Activated naive CD8-positive, alpha-beta T cell treated with anti-CD3 and anti-CD28 coated beads, Interleukin-2, amount 10 ng/mL, durations not matched to agents 7 days and 5 days (primary cell): ENCODE results near the gene CEBPB. TPM values are rescaled to one million over a fixed set of nuclear protein-coding genes. Genes with fewer than 3 reads are reported as not detected.
A peak's percentile ranks its signal among the peaks of the same experiment; 100 is the strongest.
"Not testable (repeated sequence)": the region's sequence is repeated elsewhere in the genome, so short reads cannot be mapped to it uniquely, and the experiment has no call there.

Experiments
- ATAC-seq: fragments of 150-1000 bp; cut with Tn5 transposase; one replicate; pipeline ENCODE4 v1.10.0; 2021; ENCODE audit warnings: low read depth, moderate library complexity
- POLR2A ChIA-PET: fragments of 350-600 bp; sonication (Branson Sonifier 250); formaldehyde crosslinking; loops from one replicate; lab custom pipeline; 2021; ENCODE audit warnings: antibody characterized with exemption; lab: Charles Lee
- DNase-seq: peaks from one replicate; pipeline ENCODE4 v3.0.0; 2021
- H3K27ac Mint-ChIP-seq: one replicate; pipeline ENCODE4 v1.8.0; 2022; ENCODE audit warnings: mild to moderate bottlenecking, mixed read lengths
- H3K27me3 Mint-ChIP-seq: one replicate; pipeline ENCODE4 v1.8.0; 2022; ENCODE audit warnings: mild to moderate bottlenecking, moderate library complexity, mixed read lengths
- H3K36me3 Mint-ChIP-seq: one replicate; pipeline ENCODE4 v1.8.0; 2021; ENCODE audit warnings: mild to moderate bottlenecking, mixed read lengths
- H3K4me1 Mint-ChIP-seq: one replicate; pipeline ENCODE4 v1.8.0; 2021; ENCODE audit warnings: mixed read lengths
- H3K4me3 Mint-ChIP-seq: one replicate; pipeline ENCODE4 v1.8.0; 2022; ENCODE audit warnings: mild to moderate bottlenecking, moderate library complexity, mixed read lengths
- H3K9me3 Mint-ChIP-seq: one replicate; pipeline ENCODE4 v1.8.0; 2021; ENCODE audit warnings: mixed read lengths
- total RNA-seq, 2 experiments: library from RNA; stranded (reverse); gene quantifications; one replicate each; pipeline ENCODE4 v1.2.3, GENCODE V29; 2021

CEBPB gene
- total RNA-seq, 2 experiments from 2014 or later, result 38.3 to 38.7 TPM

DNA sequence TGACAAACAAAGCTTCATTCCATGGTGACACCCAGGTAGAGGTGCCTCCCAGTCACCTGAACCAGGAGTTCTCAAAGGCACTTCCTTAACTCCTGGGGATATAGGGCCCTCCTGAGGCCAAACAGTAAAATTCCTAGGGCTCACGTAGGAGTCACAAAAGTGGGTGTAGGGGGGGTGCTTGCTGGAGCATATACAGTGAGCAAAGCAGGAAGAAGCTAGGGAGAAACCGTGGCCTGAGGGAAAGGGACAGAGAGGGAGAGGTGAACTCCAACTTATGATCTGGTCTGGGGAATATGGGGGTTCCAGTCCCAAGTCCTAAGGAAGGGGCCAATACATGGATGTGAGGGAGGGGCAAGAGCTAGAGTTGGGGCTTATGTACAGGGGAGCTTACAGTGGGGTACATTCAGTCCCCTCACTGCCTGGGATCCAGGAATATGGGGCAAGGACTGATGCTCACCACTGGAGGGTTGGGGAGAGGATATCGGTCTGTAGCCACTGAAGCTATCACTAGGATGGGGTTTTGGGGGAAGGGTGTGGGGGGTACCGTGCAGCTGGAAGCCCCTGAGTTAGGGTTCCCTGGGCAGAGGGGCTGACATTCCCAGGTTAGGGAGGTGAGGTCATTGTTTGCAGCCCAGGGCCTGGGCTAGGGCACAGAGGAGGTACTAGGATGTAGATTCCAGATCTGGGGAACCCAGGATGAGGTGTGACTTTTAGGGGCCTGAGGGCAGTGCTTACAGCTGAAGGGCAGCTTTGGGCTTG lies 38.1 kb upstream of the CEBPB start:
- peaks cover 44% of the 10 kb centered on the region for H3K4me1 Mint-ChIP-seq
- DNase-seq, result no peak
- peak overlapping the region; percentile 92 for H3K4me3 Mint-ChIP-seq
- no peaks in the 10 kb centered on the region for H3K9me3 Mint-ChIP-seq
- H3K27me3 Mint-ChIP-seq, result peaks cover 4% of the 10 kb centered on the region
- POLR2A ChIA-PET, result interaction anchor here (1.0 to 3.1 kb wide), 12 partner anchors 9 to 53 kb away, joined by 3 to 42 read pairs (median 6); partner anchors contain the start of gene UBE2V1
- peaks cover 11% of the 10 kb centered on the region for H3K36me3 Mint-ChIP-seq
- H3K27ac Mint-ChIP-seq, result peak overlapping the region; percentile 89
- ATAC-seq, result no peak

DNA sequence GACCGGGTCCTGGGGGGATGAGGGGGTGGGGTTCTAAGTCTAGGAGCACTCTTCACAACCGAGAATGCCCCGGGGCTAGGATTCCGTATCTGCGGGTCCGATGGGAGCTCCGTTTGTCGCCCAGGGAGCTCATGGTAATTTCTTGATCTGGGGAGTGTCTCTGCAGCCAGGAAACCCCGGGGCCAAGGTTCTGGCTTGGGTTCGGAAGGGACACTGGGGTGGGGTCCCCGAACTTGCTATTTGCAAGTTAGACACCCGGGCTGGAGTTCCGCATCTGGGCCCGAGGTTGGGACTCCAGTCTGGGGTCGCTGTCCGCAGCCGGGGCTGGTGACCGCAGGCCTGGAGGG lies 37.5 kb upstream of the CEBPB start:
- Mint-ChIP-seq H3K36me3 (peaks cover 10% of the 10 kb centered on the region), H3K27me3 (peaks cover 5% of the 10 kb centered on the region), H3K4me3 (peak overlapping the region; percentile 92), H3K4me1 (peaks cover 39% of the 10 kb centered on the region), H3K27ac (peak overlapping the region; percentile 89), H3K9me3 (no peaks in the 10 kb centered on the region)
- POLR2A ChIA-PET, result interaction anchor here (0.5 to 3.1 kb wide), 18 partner anchors 9 to 937 kb away, joined by 3 to 42 read pairs (median 5); partner anchors contain the start of gene UBE2V1
- DNase-seq, result no peak
- ATAC-seq, result peak; percentile 2

DNA sequence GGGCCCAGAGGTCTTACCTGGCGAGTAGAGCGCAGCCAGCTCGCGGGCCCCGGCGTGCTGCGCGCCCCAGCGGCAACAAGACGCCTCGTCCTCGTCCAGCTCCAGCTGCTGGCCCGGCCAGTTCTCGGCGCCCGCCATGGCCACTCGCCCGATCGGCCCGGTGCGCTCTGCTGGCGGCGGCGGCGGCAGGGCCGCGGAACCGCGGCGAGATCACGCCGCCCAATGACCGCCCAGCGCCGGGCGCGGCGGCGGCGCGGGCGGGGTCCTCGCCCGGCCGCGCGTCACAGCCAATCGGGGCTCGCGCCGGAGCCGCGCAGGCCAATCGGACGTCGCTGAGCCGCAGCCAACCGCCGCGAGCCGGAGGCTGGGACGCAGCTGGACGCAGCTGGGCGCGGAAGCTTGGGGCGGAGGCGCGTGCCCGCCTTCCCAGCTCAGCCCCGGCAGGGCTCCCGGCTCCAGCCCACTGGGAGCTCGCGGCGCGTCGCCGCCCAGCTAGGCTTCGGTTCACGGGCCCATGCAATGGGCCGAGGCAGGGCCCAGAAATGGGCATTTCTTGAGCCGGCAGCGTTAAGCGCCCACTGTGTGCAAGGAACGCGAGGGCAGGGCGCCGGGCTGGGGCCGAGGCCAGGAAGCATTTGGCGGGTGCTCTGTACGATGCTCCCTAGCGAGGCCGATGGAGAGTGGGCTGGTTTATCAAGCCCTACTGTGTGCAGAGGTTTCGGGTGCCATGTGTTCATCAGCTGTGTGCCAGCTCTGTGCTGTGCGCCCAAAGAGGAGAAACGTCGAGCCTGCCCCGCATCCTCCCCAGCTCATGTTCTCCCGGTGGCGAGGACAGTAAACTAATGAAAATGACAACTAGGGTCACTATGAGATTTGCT lies 36.9 kb upstream of the CEBPB start, which contains the start of gene PEDS1:
PEDS1 (minus strand) TSS at position 224 of the 878 bp plus-strand sequence; CDS start at position 138, 86 bp downstream.
- H3K4me1 Mint-ChIP-seq, result peaks cover 36% of the 10 kb centered on the region
- no peaks in the 10 kb centered on the region for H3K9me3 Mint-ChIP-seq
- peak; percentile 90 for DNase-seq
- peaks cover 7% of the 10 kb centered on the region for H3K36me3 Mint-ChIP-seq
- peak within 1 kb of the TSS; percentile 89 for H3K27ac Mint-ChIP-seq
- H3K27me3 Mint-ChIP-seq, result peaks cover 5% of the 10 kb centered on the region
- POLR2A ChIA-PET, result interaction anchor here (0.5 to 3.1 kb wide), 19 partner anchors 10 to 938 kb away, joined by 3 to 42 read pairs (median 5); partner anchors contain the start of genes PTPN1 and UBE2V1
- peak within 1 kb of the TSS; percentile 92 for H3K4me3 Mint-ChIP-seq
- ATAC-seq, result peak; percentile 98

DNA sequence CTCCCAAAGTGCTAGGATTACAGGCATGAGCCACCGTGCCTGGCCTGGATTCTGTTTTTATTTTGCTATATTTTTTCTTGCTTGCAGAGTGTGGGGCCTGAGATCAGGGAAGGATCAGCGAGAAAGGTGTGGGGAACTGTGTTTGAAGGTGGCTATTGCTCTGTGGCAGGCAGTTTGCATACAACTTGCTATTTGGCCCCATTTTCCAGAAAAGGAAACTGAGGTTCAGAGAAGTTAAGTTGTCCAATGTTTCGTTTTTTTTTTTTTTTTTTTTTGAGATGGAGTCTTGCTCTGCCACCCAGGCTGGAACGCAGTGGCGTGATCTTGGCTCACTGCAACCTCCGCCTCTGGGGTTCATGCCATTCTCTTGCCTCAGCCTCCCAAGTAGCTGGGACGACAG lies 29.1 kb upstream of the CEBPB start:
- H3K27me3 Mint-ChIP-seq, H3K4me1 Mint-ChIP-seq, H3K36me3 Mint-ChIP-seq, H3K4me3 Mint-ChIP-seq, H3K9me3 Mint-ChIP-seq, H3K27ac Mint-ChIP-seq, POLR2A ChIA-PET, ATAC-seq, DNase-seq: not testable (repeated sequence)

DNA sequence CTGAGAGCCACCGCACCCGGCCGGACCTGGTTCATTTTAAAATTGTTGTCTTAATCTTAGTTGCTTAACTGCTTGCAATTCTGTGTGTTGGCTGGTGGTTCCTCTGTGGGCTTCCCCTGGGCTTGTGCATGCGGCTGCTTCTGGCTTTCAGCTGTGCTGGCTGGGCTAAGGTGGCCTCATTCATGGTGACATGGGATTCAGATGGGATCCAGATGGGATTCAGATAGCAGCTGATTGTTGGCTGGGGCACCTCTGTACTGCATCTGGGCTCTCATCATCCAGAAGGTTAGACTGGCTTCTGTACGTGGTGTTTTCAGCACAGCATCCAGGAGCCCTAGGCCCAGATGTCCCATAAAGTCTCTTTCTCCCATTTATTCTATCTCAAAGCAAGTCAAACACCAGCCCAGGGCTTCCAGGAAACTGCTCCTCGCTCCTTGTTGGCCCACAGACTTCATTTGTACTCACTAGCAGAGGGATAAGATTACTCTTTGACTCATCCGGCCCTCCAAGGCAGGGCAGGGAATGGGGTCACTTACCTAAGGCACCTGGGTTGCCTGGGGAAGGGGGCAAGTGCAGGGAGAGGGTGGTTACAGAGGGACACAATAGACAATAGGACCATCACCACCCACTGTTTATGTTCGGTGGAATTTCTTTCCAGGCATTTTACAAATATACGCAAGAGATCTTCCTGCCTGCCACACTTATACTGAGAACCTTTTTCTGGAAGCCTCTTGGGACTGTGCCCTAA lies 26.9 kb upstream of the CEBPB start:
- H3K27me3 Mint-ChIP-seq, result peaks cover 4% of the 10 kb centered on the region
- H3K4me3 Mint-ChIP-seq, result no peak overlapping the region
- POLR2A ChIA-PET, result interaction anchor here (1.0 kb wide), 1 partner anchor 10 kb away, joined by 3 read pairs; the partner anchor contains the start of gene PEDS1
- no peaks in the 10 kb centered on the region for H3K36me3 Mint-ChIP-seq
- no peak for DNase-seq
- no peaks in the 10 kb centered on the region for H3K9me3 Mint-ChIP-seq
- peaks cover 9% of the 10 kb centered on the region for H3K4me1 Mint-ChIP-seq
- no peak overlapping the region for H3K27ac Mint-ChIP-seq
- no peak for ATAC-seq

DNA sequence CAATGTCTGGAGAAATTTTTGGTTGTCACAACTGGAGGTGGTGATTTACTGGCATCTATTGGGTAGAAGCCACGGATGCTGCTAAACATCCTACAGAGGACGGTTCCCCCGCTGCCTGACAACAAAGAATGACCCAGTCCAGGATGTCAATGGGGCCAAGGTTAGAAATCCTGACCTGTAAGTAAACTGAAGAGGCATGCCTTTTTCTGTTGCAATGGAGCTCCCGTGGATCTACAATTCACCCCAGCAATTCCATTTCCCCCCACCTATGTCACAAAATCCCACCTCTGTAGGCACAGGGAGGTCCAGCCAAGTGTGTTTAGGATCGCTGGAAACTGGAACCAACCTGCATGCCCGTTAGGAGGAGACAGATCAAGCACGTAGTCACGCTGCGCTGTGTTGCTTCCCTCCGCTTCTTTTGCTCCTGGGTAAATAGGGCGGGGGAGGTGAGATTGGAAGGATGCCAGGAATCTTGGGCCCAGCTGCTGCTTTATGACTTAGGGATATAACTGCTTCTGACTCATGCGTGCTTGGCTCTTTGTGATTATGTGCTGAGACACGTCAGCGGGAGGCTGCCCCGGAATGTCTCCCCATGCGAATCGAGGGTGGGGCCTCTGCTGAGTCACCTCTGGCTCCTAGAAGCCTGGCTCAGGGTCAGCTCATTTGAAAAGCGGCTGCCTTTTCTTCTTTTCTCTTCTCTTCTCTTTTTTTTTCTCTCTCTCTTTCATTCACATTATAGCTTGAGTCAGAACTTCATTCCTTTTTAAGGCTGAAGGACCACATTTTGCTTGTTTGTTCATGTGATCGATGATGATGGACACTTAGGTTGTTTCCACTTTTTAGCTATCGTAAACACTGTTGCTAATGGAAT lies 24.7 kb upstream of the CEBPB start:
- peaks cover 12% of the 10 kb centered on the region for H3K4me1 Mint-ChIP-seq
- peak overlapping the region; percentile 55 for H3K4me3 Mint-ChIP-seq
- peaks cover 6% of the 10 kb centered on the region for H3K27me3 Mint-ChIP-seq
- POLR2A ChIA-PET, result interaction anchor here (1.0 to 1.3 kb wide), 3 partner anchors 13 to 53 kb away, joined by 3 to 8 read pairs (median 3); partner anchors contain the start of genes PEDS1 and UBE2V1
- DNase-seq (peak; percentile 62), ATAC-seq (peak; percentile 95)
- H3K9me3 Mint-ChIP-seq, result no peaks in the 10 kb centered on the region
- peak overlapping the region; percentile 41 for H3K27ac Mint-ChIP-seq
- H3K36me3 Mint-ChIP-seq, result peaks cover 1% of the 10 kb centered on the region

DNA sequence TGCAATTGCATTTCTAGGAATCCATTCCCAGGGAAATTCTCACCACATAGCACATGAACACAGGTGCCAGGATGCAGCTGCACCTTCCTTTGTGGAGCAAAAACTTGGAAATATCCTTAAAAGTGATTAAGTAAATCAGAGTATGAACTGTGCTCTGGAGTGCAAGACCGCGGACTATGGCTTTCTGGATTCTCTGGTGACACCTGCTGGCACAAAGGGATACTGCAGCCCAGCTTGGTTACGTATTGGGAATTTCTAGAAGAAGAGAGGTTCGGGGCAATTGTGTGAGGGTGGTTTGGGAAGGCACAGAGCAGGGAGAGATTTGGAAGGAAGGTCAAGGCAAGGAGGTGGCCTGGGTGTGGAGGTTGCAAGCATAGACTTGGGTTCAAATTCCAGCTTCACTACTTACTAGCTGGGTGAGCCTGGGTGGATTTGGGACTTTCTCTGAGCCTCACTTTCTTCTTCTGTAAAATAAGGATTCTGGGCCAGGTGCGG lies 21.3 kb upstream of the CEBPB start:
- Mint-ChIP-seq H3K9me3 (no peaks in the 10 kb centered on the region), H3K4me3 (no peak overlapping the region), H3K36me3 (peaks cover 1% of the 10 kb centered on the region), H3K4me1 (peaks cover 14% of the 10 kb centered on the region), H3K27ac (no peak overlapping the region), H3K27me3 (peaks cover 12% of the 10 kb centered on the region)
- ATAC-seq, result peak; percentile 55
- POLR2A ChIA-PET, result interaction anchor here (0.5 to 1.5 kb wide), 4 partner anchors 9 to 55 kb away, joined by 3 to 6 read pairs (median 4); partner anchors contain the start of gene PEDS1
- peak; percentile 82 for DNase-seq

DNA sequence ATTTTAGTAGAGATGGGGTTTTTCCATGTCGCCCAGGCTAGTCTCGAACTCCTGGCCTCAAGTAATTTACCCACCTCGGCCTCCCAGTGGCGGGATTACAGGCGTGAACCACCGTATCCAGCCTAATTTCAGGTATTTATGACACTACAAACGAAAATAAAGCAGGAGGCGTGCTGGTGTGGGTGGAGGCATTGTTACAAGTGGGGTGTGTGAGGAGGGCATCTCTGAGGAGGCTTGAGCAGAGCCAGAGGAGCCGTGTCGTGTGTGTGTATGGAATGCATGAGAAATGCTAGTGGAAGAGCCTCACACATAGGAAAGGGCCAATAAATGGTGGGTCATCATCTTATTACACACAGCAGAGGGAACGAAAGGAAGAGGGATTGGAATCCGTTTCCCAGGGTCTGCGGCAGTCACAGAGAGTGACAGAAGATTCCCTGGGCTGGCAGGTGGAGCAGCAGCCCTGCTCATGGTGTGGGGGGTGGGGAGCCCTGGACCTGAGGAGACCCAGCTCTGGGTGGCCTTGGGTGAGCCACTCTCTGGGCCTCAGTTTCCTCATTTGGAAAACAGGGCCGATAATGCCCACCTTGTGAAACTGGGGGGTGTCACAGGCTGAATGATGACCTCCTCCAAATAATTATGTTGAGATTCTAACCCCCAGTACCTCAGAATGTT lies 19.9 kb upstream of the CEBPB start:
- H3K4me1 Mint-ChIP-seq, result peaks cover 12% of the 10 kb centered on the region
- POLR2A ChIA-PET, result interaction anchor here (0.7 to 1.0 kb wide), 3 partner anchors 56 to 383 kb away, joined by 3 to 4 read pairs (median 4); no protein-coding TSS in a partner anchor
- DNase-seq (no peak), ATAC-seq (no peak)
- peaks cover 1% of the 10 kb centered on the region for H3K36me3 Mint-ChIP-seq
- no peak overlapping the region for H3K27ac Mint-ChIP-seq
- peaks cover 12% of the 10 kb centered on the region for H3K27me3 Mint-ChIP-seq
- H3K4me3 Mint-ChIP-seq, result no peak overlapping the region
- H3K9me3 Mint-ChIP-seq, result no peaks in the 10 kb centered on the region

DNA sequence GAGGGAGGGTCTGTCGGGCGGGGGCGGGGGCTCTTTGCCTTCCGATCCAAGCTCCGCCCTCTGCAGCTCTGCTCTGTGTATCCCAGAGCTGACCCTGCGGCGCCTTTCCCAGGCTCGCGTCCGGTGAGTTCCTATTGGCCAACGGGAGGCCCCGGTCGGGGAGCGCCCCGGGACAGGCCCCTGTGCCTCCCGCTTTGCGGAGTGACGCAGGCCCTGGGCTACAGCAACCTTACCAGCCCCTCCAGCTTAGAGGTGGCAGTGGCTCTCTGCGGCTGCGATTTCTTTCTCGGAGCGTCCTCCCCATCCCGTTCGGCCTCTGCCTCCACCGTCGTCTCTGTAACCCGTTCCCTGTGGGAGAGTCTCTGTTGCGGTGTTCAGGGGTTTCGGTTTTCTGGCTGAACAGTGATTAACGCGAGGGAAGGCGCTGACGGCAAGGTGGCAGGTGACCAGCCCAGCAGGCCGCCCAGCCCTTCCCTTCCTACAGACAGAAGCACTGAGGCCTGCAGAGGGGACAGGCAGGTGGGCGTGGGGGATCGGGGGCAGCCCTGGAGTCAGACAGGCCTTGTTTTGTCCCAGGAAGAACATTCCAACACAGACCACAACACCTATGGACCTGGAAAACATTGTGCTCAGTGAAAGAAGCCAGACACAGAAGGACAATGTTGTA lies 18.1 kb upstream of the CEBPB start:
- H3K27me3 Mint-ChIP-seq, result peaks cover 12% of the 10 kb centered on the region
- peak overlapping the region; percentile 15 for H3K4me3 Mint-ChIP-seq
- no peaks in the 10 kb centered on the region for H3K9me3 Mint-ChIP-seq
- no peak overlapping the region for H3K27ac Mint-ChIP-seq
- peak; percentile 23 for ATAC-seq
- DNase-seq, result no peak
- H3K4me1 Mint-ChIP-seq, result peaks cover 5% of the 10 kb centered on the region
- POLR2A ChIA-PET, result interaction anchor here (0.6 to 1.7 kb wide), 3 partner anchors 19 to 146 kb away, joined by 3 to 5 read pairs (median 4); partner anchors contain the start of gene PEDS1
- peaks cover 1% of the 10 kb centered on the region for H3K36me3 Mint-ChIP-seq

DNA sequence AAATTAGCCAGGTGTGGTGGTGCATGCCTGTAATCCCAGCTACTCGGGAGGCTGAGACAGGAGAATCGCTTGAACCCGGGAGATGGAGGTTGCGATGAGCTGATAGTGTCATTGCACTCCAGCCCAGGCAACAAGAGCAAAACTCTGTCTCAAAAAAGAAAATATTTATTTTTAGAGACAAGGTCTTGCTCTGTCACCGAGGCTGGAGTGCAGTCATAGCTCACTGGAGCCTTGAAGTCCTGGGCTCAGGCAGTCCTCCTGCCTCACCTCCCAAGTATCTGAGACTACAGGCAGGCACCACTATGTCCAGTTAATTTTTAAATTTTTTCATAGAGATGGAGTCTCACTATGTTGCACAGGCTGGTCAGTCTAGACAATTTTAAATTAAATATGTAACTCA lies 16.2 kb upstream of the CEBPB start:
- H3K27ac Mint-ChIP-seq, result no peak overlapping the region
- DNase-seq (no peak), ATAC-seq (no peak)
- H3K36me3 Mint-ChIP-seq, result no peaks in the 10 kb centered on the region
- H3K27me3 Mint-ChIP-seq, result peaks cover 10% of the 10 kb centered on the region
- H3K9me3 Mint-ChIP-seq, result no peaks in the 10 kb centered on the region
- H3K4me1 Mint-ChIP-seq, result peaks cover 3% of the 10 kb centered on the region
- no peak overlapping the region for H3K4me3 Mint-ChIP-seq
- POLR2A ChIA-PET, result interaction anchor here (0.7 kb wide), 1 partner anchor 367 kb away, joined by 3 read pairs; no protein-coding TSS in a partner anchor
